Heart left ventricle (tissue), 16 donors: ENCODE data around the gene DCUN1D4. TPM values are rescaled to one million over a fixed set of nuclear protein-coding genes. Genes with fewer than 3 reads are reported as not detected.

Experiments
- ATAC-seq, 4 donors: fragments of 200-7000 bp; cut with Tn5 transposase; one replicate each; pipeline ENCODE4 v1.9.1; 2020 to 2022; ENCODE audit warnings: moderate library complexity in 4 of 4, mild to moderate bottlenecking in 3 of 4, moderate number of reproducible peaks in 1 of 4
- DNase-seq, 5 donors: peaks; one replicate each; pipeline ENCODE4 v3.0.0-alpha.2; 2020
- H3K27ac ChIP-seq, 12 donors: fragments of 200-600 bp; sonication (generic) in 4 of 12; one replicate each; pipeline versions ENCODE4 v1.5.0 to v1.8.0; 2016 to 2022; ENCODE audit warnings: mild to moderate bottlenecking in 2 of 12
- H3K27me3 ChIP-seq, 9 donors: fragments of 200-600 bp; sonication (generic) in 2 of 9; one replicate each; pipeline versions ENCODE4 v1.5.1 to v1.8.0; 2016 to 2022; ENCODE audit warnings: mild to moderate bottlenecking in 3 of 9
- H3K36me3 ChIP-seq, 9 donors: fragments of 200-600 bp; sonication (generic) in 2 of 9; one replicate each; pipeline versions ENCODE4 v1.5.0 to v1.8.0; 2018 to 2022; ENCODE audit warnings: mild to moderate bottlenecking in 2 of 9
- H3K4me1 ChIP-seq, 12 donors: fragments of 200-600 bp; sonication (generic) in 4 of 12; one replicate each; pipeline versions ENCODE4 v1.5.0 to v1.8.0; 2016 to 2022; ENCODE audit warnings: mild to moderate bottlenecking in 3 of 12
- H3K4me3 ChIP-seq, 12 donors: fragments of 200-600 bp; sonication (generic) in 4 of 12; one replicate each; pipeline versions ENCODE4 v1.5.0 to v1.8.0; 2017 to 2022; ENCODE audit warnings: mild to moderate bottlenecking in 9 of 12, moderate library complexity in 4 of 12
- H3K9me3 ChIP-seq, 12 donors: fragments of 200-600 bp; sonication (generic) in 4 of 12; one replicate each; pipeline versions ENCODE4 v1.5.0 to v1.8.0; 2016 to 2022; ENCODE audit warnings: mild to moderate bottlenecking in 1 of 12
- CTCF ChIP-seq, 12 donors: fragments of 200-600 bp; sonication (generic) in 4 of 12; IDR thresholded peaks; one replicate each; pipeline versions ENCODE4 v1.5.0 to v1.8.0; 2018 to 2022; ENCODE audit warnings: antibody characterized with exemption in 12 of 12, mild to moderate bottlenecking in 5 of 12
- POLR2A ChIP-seq, 2 donors: fragments of 450-650 bp; IDR thresholded peaks; one replicate each; pipeline ENCODE4 v1.6.1; 2017; ENCODE audit warnings: antibody characterized with exemption in 2 of 2, mild to moderate bottlenecking in 2 of 2, moderate library complexity in 2 of 2
- WGBS, 4 donors: extraction: QIAGEN DNeasy Blood & Tissue Kit in 2 of 4; methylation state at CpG; one replicate each; pipeline versions ENCODE4 v1.1.5 to v1.1.7; 2013 to 2018; 5-methylcytosine and 5-hydroxymethylcytosine counted together
- intact Hi-C, 10 donors: fragments of 100-400 bp; cut with DNase I; formaldehyde crosslinking; loops; one replicate each; pipeline versions ENCODE4 v1.11.1 to v1.14.2; 2022
- polyA plus RNA-seq, 2 donors: library from polyadenylated mRNA; stranded (reverse); fragments of 200-250 nt; gene quantifications; one replicate each; pipeline ENCODE4 v1.2.3, GENCODE V29; 2013
- total RNA-seq, 9 donors: library from RNA; depleted of rRNA in 2 of 9; stranded (reverse); fragments of >200 nt in 2 of 9; fragmentation: NEBNext Ultra II Directional in 3 of 9; extraction: Animal tissue kit (Norgen Biotek cat#: 25700) in 3 of 9; gene quantifications; one replicate each; pipeline versions ENCODE4 v1.1.0 to v1.2.4, GENCODE V29; 2016 to 2023
- donor health status: ischemic (EF 13 %, LVEDD 7.1; RV severe dilation, severe dysfunction).
- donor health status: healthy with polysubstance abuse.
- donor health status: DM: no; HTN: yes; CAD: no.
- donor health status: DM: no; HTN: no; CAD: no.
- donor health status: ischemic (EF 25% LVEDD 6.9; RV normal size, moderate dysfunction).
- donor health status: ischemic (EF 25% LVEDD 5.7; RV mildly dilated, moderate dysfunction).
- donor health status: healthy.
- donor health status: DM: yes; HTN: yes; CAD: no.
- donor health status: ischemic (EF 35%, LVEDD 5.7; RV mildly dilated, moderate dysfunction).
- donor health status: nonischemic (EF 11% LVEDD 7.7; RV severe dilation, severe dysfunction).
- donor health status: DM: yes; HTN: yes; CAD: no.
- donor health status: PGD.
- donor health status: ischemic (EF 29% LVEDD 5.4; RV normal size, mild dysfunction).
- donor health status: nonischemic (EF 23%, LVEDD 6.1; RV moderate dilation, normal function).

Gene DCUN1D4
- total and polyA plus RNA-seq, 11 donors = 10.4 to 54.0 (median 35.8) TPM

GRCh38 chr4:51960486-51960885 is 117.5 kb downstream of the DCUN1D4 start:
- 62 to 76% (median 63%) methylated on average over 4 of the region's 4 CpGs for WGBS, 4 donors
- Histone ChIP-seq H3K36me3 (no peaks in the 10 kb centered on the region), H3K27me3 (no peaks in the 10 kb centered on the region), H3K9me3 (peaks cover 0 to 7% (median 0%) of the 10 kb centered on the region in 12 donors), H3K27ac (no peak overlapping the region), H3K4me1 (peaks cover 0 to 2% (median 0%) of the 10 kb centered on the region in 12 donors), H3K4me3 (no peak overlapping the region)
- ATAC-seq = no peak
- intact Hi-C loops = loop anchor here in 1 of 10 donors (10.0 kb wide), 1 partner anchor 56 kb away; no protein-coding TSS in a partner anchor
- TF ChIP-seq CTCF (IDR thresholded peaks at IDR 0.05) (no peak), POLR2A (IDR thresholded peaks at IDR 0.05) (no peak)
- no peak for DNase-seq

GRCh38 chr4:51963841-51964517 is 121.0 kb downstream of the DCUN1D4 start:
- H3K27me3 ChIP-seq = no peaks in the 10 kb centered on the region
- DNase-seq = no peak
- ATAC-seq = no peak
- H3K4me1 ChIP-seq = peaks cover 0 to 2% (median 0%) of the 10 kb centered on the region in 12 donors
- no peak overlapping the region for H3K27ac ChIP-seq
- TF ChIP-seq CTCF (IDR thresholded peaks at IDR 0.05) (no peak), POLR2A (IDR thresholded peaks at IDR 0.05) (no peak)
- H3K4me3 ChIP-seq = no peak overlapping the region
- WGBS, 4 donors = 77 to 82% (median 81%) methylated on average over 4 of the region's 4 CpGs
- intact Hi-C loops = loop anchor here in 1 of 10 donors (10.0 kb wide), 1 partner anchor 59 kb away; no protein-coding TSS in a partner anchor
- H3K36me3 ChIP-seq = no peaks in the 10 kb centered on the region
- peaks cover 0 to 9% (median 0%) of the 10 kb centered on the region in 12 donors for H3K9me3 ChIP-seq

DNA sequence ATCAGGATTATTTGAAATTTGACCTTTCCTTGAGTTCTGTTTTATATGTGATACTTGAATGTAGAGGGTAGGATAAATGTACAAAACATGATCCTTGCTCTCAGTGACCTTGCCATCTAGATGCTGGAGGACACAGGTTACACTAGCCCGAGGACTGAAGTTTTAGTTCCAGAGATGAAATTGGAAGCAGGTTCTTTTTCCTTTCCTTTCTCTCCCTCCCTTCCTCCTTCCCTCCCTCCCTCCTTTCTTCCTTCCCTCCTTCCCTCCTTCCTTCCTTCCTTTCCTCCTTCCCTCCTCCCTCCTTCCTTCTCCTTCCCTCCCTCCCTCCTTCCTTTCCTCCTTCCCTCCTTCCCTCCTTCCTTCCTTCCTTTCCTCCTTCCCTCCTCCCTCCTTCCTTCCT is 122.9 kb downstream of the DCUN1D4 start:
- TF ChIP-seq CTCF (IDR thresholded peaks at IDR 0.05) (no peak), POLR2A (IDR thresholded peaks at IDR 0.05) (no peak)
- intact Hi-C loops = loop anchor here in 1 of 10 donors (10.0 kb wide), 1 partner anchor 61 kb away; no protein-coding TSS in a partner anchor
- Histone ChIP-seq H3K4me1 (peaks cover 0 to 2% (median 0%) of the 10 kb centered on the region in 12 donors), H3K27me3 (no peaks in the 10 kb centered on the region), H3K9me3 (peaks cover 0 to 9% (median 0%) of the 10 kb centered on the region in 12 donors), H3K27ac (no peak overlapping the region), H3K4me3 (no peak overlapping the region), H3K36me3 (no peaks in the 10 kb centered on the region)
- WGBS, 4 donors = 68 to 81% (median 73%) methylated on average over 1 of the region's 1 CpG
- DNase-seq = no peak
- ATAC-seq = no peak

Other genes with a start within 250 kb of the DCUN1D4 start
- under 1 TPM; 0.12 to 0.56 (median 0.27) TPM for gene LRRC66, start 177.2 kb downstream of the DCUN1D4 start, total RNA-seq
- under 1 TPM; 0.11 to 0.19 TPM for gene LRRC66, start 177.2 kb downstream of the DCUN1D4 start, polyA plus RNA-seq
- 100 to 1,000 TPM in 1 of 9 donors, 10 to 100 TPM in 8; 50.3 to 111 (median 73.8) TPM for gene SGCB, start 195.1 kb downstream of the DCUN1D4 start, total RNA-seq
- gene SGCB, start 195.1 kb downstream of the DCUN1D4 start, polyA plus RNA-seq = 10 to 100 TPM; 17.4 to 28.3 TPM
- 1 to 10 TPM in 8 of 9 donors, under 1 TPM in 1; 0.74 to 5.7 (median 2.0) TPM for gene SPATA18, start 208.2 kb downstream of the DCUN1D4 start, total RNA-seq
- gene SPATA18, start 208.2 kb downstream of the DCUN1D4 start, polyA plus RNA-seq = under 1 TPM; 0.23 to 0.43 TPM